HepG2 (cell line): ENCODE measurements around the gene ATG2A. TPM values are rescaled to one million over a fixed set of nuclear protein-coding genes. Genes with fewer than 3 reads are reported as not detected.

ENCODE experiments used
- ATAC-seq: fragments of 200-7000 bp; cut with Tn5 transposase; 3 replicates; pipeline ENCODE4 v1.9.1; 2020; ENCODE audit warnings: mild to moderate bottlenecking, moderate library complexity
- BruUV-seq: library from RNA; stranded (reverse); fragments of 400-500 nt; replicated peaks from 2 replicates; lab custom pipeline; 2021; lab: Mats Ljungman, UMichigan
- CTCF ChIA-PET: fragments of 300-600 bp; formaldehyde crosslinking; extraction: SDS; loops from one replicate; lab custom pipeline; 2021; ENCODE audit warnings: low total read pairs, inconsistent platforms, low intra/inter-chr PET ratio; lab: Yijun Ruan, JAX
- POLR2A ChIA-PET: fragments of 350-600 bp; sonication (Branson Sonifier 250); formaldehyde crosslinking; loops from one replicate; lab custom pipeline; 2020; ENCODE audit warnings: antibody characterized with exemption, inconsistent platforms; lab: Yijun Ruan, JAX
- DNase-seq: peaks from one replicate; pipeline ENCODE4 v3.0.0-alpha.2; 2015; ENCODE audit warnings: low spot score
- FAIRE-seq: peaks from 3 replicates; lab custom pipeline; 2011; peaks lifted over from hg19 to GRCh38; lab: Jason Lieb, UNC
- H2AFZ ChIP-seq: one replicate; pipeline ENCODE4 v1.6.1; 2011; ENCODE audit warnings: low read length, inconsistent platforms
- H3K27ac ChIP-seq: fragments of 300-600 bp; 3 replicates; pipeline ENCODE4 v1.8.0; 2011; ENCODE audit warnings: mixed run types, mild to moderate bottlenecking, mixed read lengths, low read length, inconsistent platforms; ENCODE audit not compliant: insufficient read depth; ENCODE audit errors: extremely low read length
- H3K27me3 ChIP-seq, 2 experiments: fragments of 200-600 bp in 1 of 2; 2 replicates in 1 of 2; 3 replicates in 1 of 2; pipeline versions ENCODE4 v1.6.0 to v1.8.0; 2011; ENCODE audit warnings: low read length in 2 of 2, mild to moderate bottlenecking in 2 of 2, moderate library complexity in 2 of 2, inconsistent platforms in 1 of 2; ENCODE audit not compliant: insufficient read depth in 2 of 2, control insufficient read depth in 1 of 2
- H3K36me3 ChIP-seq, 2 experiments: fragments of 200-600 bp in 1 of 2; replicated peaks in 1 of 2; 2 replicates in 1 of 2; 3 replicates in 1 of 2; pipeline versions ENCODE4 v1.5.1 to v1.8.0; 2011; ENCODE audit warnings: low read length in 2 of 2, inconsistent platforms in 1 of 2; ENCODE audit not compliant: insufficient read depth in 2 of 2, control insufficient read depth in 1 of 2
- H3K4me1 ChIP-seq: 2 replicates; pipeline ENCODE4 v1.5.1; 2012; ENCODE audit warnings: low read length, inconsistent platforms; ENCODE audit not compliant: insufficient read depth
- H3K4me2 ChIP-seq: 2 replicates; pipeline ENCODE4 v1.6.0; 2011; ENCODE audit warnings: low read depth, low read length, inconsistent platforms
- H3K4me3 ChIP-seq, 3 experiments: fragments of 200-600 bp in 1 of 3; sonication (generic), shearing (Covaris generic) in 1 of 3; replicated peaks in 1 of 3; 2 replicates each; pipeline ENCODE4 v1.5.1; 2011 to 2016; ENCODE audit warnings: low read length in 3 of 3, inconsistent platforms in 2 of 3, low read depth in 2 of 3, mild to moderate bottlenecking in 2 of 3, control low read depth in 1 of 3, mixed read lengths in 1 of 3; ENCODE audit not compliant: insufficient read depth in 1 of 3
- H3K79me2 ChIP-seq: one replicate; pipeline ENCODE4 v1.6.1; 2011; ENCODE audit warnings: low read length, inconsistent platforms; ENCODE audit not compliant: insufficient read depth
- H3K9ac ChIP-seq: 2 replicates; pipeline ENCODE4 v1.6.0; 2011; ENCODE audit warnings: mild to moderate bottlenecking, low read depth, low read length, inconsistent platforms; ENCODE audit not compliant: insufficient read depth
- H3K9me3 ChIP-seq: 2 replicates; pipeline ENCODE4 v1.5.1; 2012; ENCODE audit warnings: mild to moderate bottlenecking, low read length
- H4K20me1 ChIP-seq: 2 replicates; pipeline ENCODE4 v1.6.0; 2011; ENCODE audit warnings: inconsistent platforms, mild to moderate bottlenecking, low read length, moderate library complexity; ENCODE audit not compliant: insufficient read depth
- ETV6 ChIP-seq: sonication (generic); formaldehyde crosslinking; conservative IDR thresholded peaks from 2 replicates; pipeline ENCODE4 v1.4.0; 2020; ENCODE audit warnings: missing genetic modification reagents
- JARID2 ChIP-seq: sonication (generic); formaldehyde crosslinking; IDR thresholded peaks from 2 replicates; pipeline ENCODE4 v1.8.1; 2023; ENCODE audit warnings: missing genetic modification reagents, inconsistent platforms; ENCODE audit not compliant: insufficient replicate concordance
- JUNB ChIP-seq: sonication (generic); formaldehyde crosslinking; IDR thresholded peaks from 2 replicates; pipeline ENCODE4 v1.8.0; 2022; ENCODE audit warnings: missing genetic modification reagents, mild to moderate bottlenecking, borderline replicate concordance
- KAT8 ChIP-seq: IDR thresholded peaks from 2 replicates; pipeline ENCODE4 v1.6.1; 2016; ENCODE audit warnings: missing genetic modification reagents, missing compliant biosample characterization
- KDM2A ChIP-seq: sonication (generic); formaldehyde crosslinking; IDR thresholded peaks from 2 replicates; pipeline ENCODE4 v1.4.0; 2020; ENCODE audit warnings: low read depth, missing genetic modification reagents, borderline replicate concordance
- MTA3 ChIP-seq: sonication (generic); formaldehyde crosslinking; IDR thresholded peaks from 2 replicates; pipeline ENCODE4 v1.4.0; 2020; ENCODE audit warnings: missing genetic modification reagents
- NFKB2 ChIP-seq: sonication (generic); formaldehyde crosslinking; IDR thresholded peaks from 2 replicates; pipeline ENCODE4 v1.4.0; 2020; ENCODE audit warnings: missing genetic modification reagents, borderline replicate concordance
- NFYB ChIP-seq: sonication (generic); formaldehyde crosslinking; IDR thresholded peaks from 2 replicates; pipeline ENCODE4 v1.4.0; 2020; ENCODE audit warnings: missing genetic modification reagents
- PPARG ChIP-seq: conservative IDR thresholded peaks from 2 replicates; pipeline ENCODE4 v1.6.1; 2016; ENCODE audit warnings: missing biosample characterization, missing genetic modification reagents
- RNF219 ChIP-seq: sonication (generic); formaldehyde crosslinking; IDR thresholded peaks from 2 replicates; pipeline ENCODE4 v1.5.0; 2020; ENCODE audit warnings: mild to moderate bottlenecking, missing genetic modification reagents
- TAF1 ChIP-seq: sonication (generic); formaldehyde crosslinking; IDR thresholded peaks from 2 replicates; pipeline ENCODE4 v1.4.0; 2020; ENCODE audit warnings: missing genetic modification reagents
- ZBTB20 ChIP-seq: sonication (generic); formaldehyde crosslinking; IDR thresholded peaks from 2 replicates; pipeline ENCODE4 v1.8.1; 2023; ENCODE audit warnings: missing genetic modification reagents, low read depth, mild to moderate bottlenecking, borderline replicate concordance
- ZNF234 ChIP-seq: sonication (generic); formaldehyde crosslinking; conservative IDR thresholded peaks from 2 replicates; pipeline ENCODE4 v1.5.1; 2020; ENCODE audit warnings: mild to moderate bottlenecking, missing genetic modification reagents
- ZNF253 ChIP-seq: sonication (generic); formaldehyde crosslinking; IDR thresholded peaks from 2 replicates; pipeline ENCODE4 v1.8.0; 2022; ENCODE audit warnings: mild to moderate bottlenecking, missing genetic modification reagents, borderline replicate concordance
- ZNF451 ChIP-seq: sonication (generic); formaldehyde crosslinking; IDR thresholded peaks from 2 replicates; pipeline ENCODE4 v1.5.0; 2020; ENCODE audit warnings: mild to moderate bottlenecking, missing genetic modification reagents
- ZNF503 ChIP-seq: sonication (generic); formaldehyde crosslinking; IDR thresholded peaks from 2 replicates; pipeline ENCODE4 v1.4.0; 2020; ENCODE audit warnings: missing genetic modification reagents
- ZNF839 ChIP-seq: sonication (generic); formaldehyde crosslinking; IDR thresholded peaks from 2 replicates; pipeline ENCODE4 v1.4.0; 2020; ENCODE audit warnings: missing genetic modification reagents, mild to moderate bottlenecking, borderline replicate concordance
- ZNF841 ChIP-seq: sonication (generic); formaldehyde crosslinking; IDR thresholded peaks from 2 replicates; pipeline ENCODE4 v1.8.1; 2023; ENCODE audit warnings: missing genetic modification reagents, borderline replicate concordance
- WGBS: methylation state at CpG from one replicate; pipeline ENCODE4 v1.1.6; 2017; ENCODE audit warnings: low lambda C conversion rate; 5-methylcytosine and 5-hydroxymethylcytosine counted together
- in situ Hi-C: cut with HindIII; loops from 2 replicates; pipeline ENCODE4 v1.10.0; 2017; ENCODE audit warnings: low pct_unique_long_range_greater_than_20kb; ENCODE audit not compliant: extremely low pct_ligation_motif_present
- intact Hi-C: fragments of 100-400 bp; cut with micrococcal nuclease; formaldehyde crosslinking; loops from one replicate; pipeline ENCODE4 v1.10.0; 2022; ENCODE audit not compliant: unreplicated experiment
- polyA plus RNA-seq, 8 experiments: library from polyadenylated mRNA; depleted of rRNA in 3 of 8; stranded (reverse) in 7 of 8; unstranded in 1 of 8; fragments of >200 nt; fragmentation: Illumina TruSeq in 4 of 8; extraction: Trizol in 4 of 8; gene quantifications; 2 replicates each; pipeline versions ENCODE4 v1.2.1 to v1.2.3, GENCODE V29; 2011 to 2016; ENCODE audit warnings: low read depth in 4 of 8, missing spikeins in 1 of 8, mixed read lengths in 1 of 8; ENCODE audit not compliant: insufficient read depth in 1 of 8
- total RNA-seq, 5 experiments: library from RNA; depleted of rRNA; stranded (reverse); fragments of >200 nt; fragmentation: Illumina TruSeq; extraction: Trizol; gene quantifications; 2 replicates each; pipeline ENCODE4 v1.2.3, GENCODE V29; 2016; ENCODE audit warnings: low read depth in 1 of 5

Gene ATG2A
- total and polyA plus RNA-seq, 2 of the 13 experiments (the other 11 are each of a cell fraction or from before 2014, with no cell fraction given), result 6.7 to 8.0 TPM

- TF ChIP-seq ZNF253 (CRISPR knock-in tag) (no peak), ETV6 (CRISPR knock-in tag) (no peak), ZNF839 (CRISPR knock-in tag) (no peak), RNF219 (CRISPR knock-in tag) (no peak)
Observed at GRCh38 chr11:64897381-64898075, 19.5 kb downstream of the ATG2A start (continued).

- Histone ChIP-seq H3K4me1 (peaks cover 24% of the 10 kb centered on the region), H3K4me3 (no peak overlapping the region), H3K79me2 (peaks cover 17% of the 10 kb centered on the region), H3K9ac (no peak overlapping the region), H3K27me3 (no peaks in the 10 kb centered on the region; a peak in 1 of 5 replicates), H3K4me2 (no peak overlapping the region), H4K20me1 (no peaks in the 10 kb centered on the region), H2AFZ (no peak overlapping the region), H3K27ac (no peak overlapping the region), H3K9me3 (no peaks in the 10 kb centered on the region), H3K36me3 (peaks cover 10 to 24% of the 10 kb centered on the region in 2 experiments; a peak in 4 of 5 replicates)
- CTCF ChIA-PET, result no interaction called here
- POLR2A ChIA-PET, result interaction anchor here (0.6 kb wide), 1 partner anchor 170 kb away, joined by 3 read pairs; no protein-coding TSS in a partner anchor
- WGBS, result 80% methylated on average over 3 of the region's 14 CpGs
- ATAC-seq (no peak), FAIRE-seq (no peak), DNase-seq (no peak)
- intact Hi-C loops (no loop called here), in situ Hi-C loops (no loop called here)
- no TSS peak for BruUV-seq
- TF ChIP-seq NFKB2 (CRISPR knock-in tag) (no peak), MTA3 (CRISPR knock-in tag) (no peak), ZBTB20 (no peak), TAF1 (CRISPR knock-in tag) (no peak), KAT8 (CRISPR knock-in tag) (no peak), JARID2 (CRISPR knock-in tag) (no peak), ZNF841 (CRISPR knock-in tag) (no peak), ZNF503 (CRISPR knock-in tag) (no peak), PPARG (no peak), ZNF451 (CRISPR knock-in tag) (no peak), KDM2A (no peak), JUNB (CRISPR knock-in tag) (no peak), NFYB (CRISPR knock-in tag) (no peak), ZNF234 (CRISPR knock-in tag) (no peak)
Observed at GRCh38 chr11:64896448-64897022, 20.5 kb downstream of the ATG2A start.
